IPS-15b (cell line): ENCODE results near the gene GPX5.

Experiments
- H3K27me3 ChIP-seq: one replicate; pipeline ENCODE4 v1.6.1; 2013; ENCODE audit warnings: low read length; ENCODE audit not compliant: control insufficient read depth, insufficient read depth
- H3K36me3 ChIP-seq: one replicate; pipeline ENCODE4 v1.6.1; 2013; ENCODE audit warnings: low read length; ENCODE audit not compliant: control insufficient read depth, insufficient read depth
- H3K4me1 ChIP-seq: one replicate; pipeline ENCODE4 v1.6.1; 2013; ENCODE audit warnings: mild to moderate bottlenecking, low read length; ENCODE audit not compliant: control insufficient read depth, insufficient read depth
- H3K4me3 ChIP-seq: one replicate; pipeline ENCODE4 v1.5.1; 2013; ENCODE audit warnings: low read depth, low read length
- H3K9ac ChIP-seq: one replicate; pipeline ENCODE4 v1.6.1; 2013; ENCODE audit warnings: low read depth, mild to moderate bottlenecking, low read length
- H3K9me3 ChIP-seq: one replicate; pipeline ENCODE4 v1.6.1; 2013; ENCODE audit warnings: mild to moderate bottlenecking, low read length; ENCODE audit not compliant: control insufficient read depth, insufficient read depth

GPX5 gene

GRCh38 chr6:28566527-28567252 lies 41.0 kb downstream of the GPX5 start:
- Histone ChIP-seq H3K4me3 (no peak overlapping the region), H3K9me3 (no peaks in the 10 kb centered on the region), H3K36me3 (no peaks in the 10 kb centered on the region), H3K9ac (no peak overlapping the region), H3K4me1 (no peaks in the 10 kb centered on the region), H3K27me3 (no peaks in the 10 kb centered on the region)

- H3K36me3 ChIP-seq: no peaks in the 10 kb centered on the region
- no peaks in the 10 kb centered on the region for H3K4me1 ChIP-seq
- no peak overlapping the region for H3K9ac ChIP-seq
- no peaks in the 10 kb centered on the region for H3K9me3 ChIP-seq
- no peaks in the 10 kb centered on the region for H3K27me3 ChIP-seq
- no peak overlapping the region for H3K4me3 ChIP-seq
These were observed 41.8 kb downstream of the GPX5 start for GRCh38 chr6:28567506-28567905.

GRCh38 chr6:28568515-28569108 lies 42.9 kb downstream of the GPX5 start:
- Histone ChIP-seq H3K9me3 (no peaks in the 10 kb centered on the region), H3K4me3 (no peak overlapping the region), H3K36me3 (no peaks in the 10 kb centered on the region), H3K27me3 (no peaks in the 10 kb centered on the region), H3K4me1 (no peaks in the 10 kb centered on the region), H3K9ac (no peak overlapping the region)

- Histone ChIP-seq H3K27me3 (no peaks in the 10 kb centered on the region), H3K9me3 (no peaks in the 10 kb centered on the region), H3K4me3 (no peak overlapping the region), H3K36me3 (no peaks in the 10 kb centered on the region), H3K9ac (no peak overlapping the region), H3K4me1 (no peaks in the 10 kb centered on the region)
These were observed 44.1 kb downstream of the GPX5 start for GRCh38 chr6:28569748-28570147.

GRCh38 chr6:28580475-28580874 lies 54.8 kb downstream of the GPX5 start:
- H3K4me1 ChIP-seq: no peaks in the 10 kb centered on the region
- H3K4me3 ChIP-seq: no peak overlapping the region
- H3K27me3 ChIP-seq: no peaks in the 10 kb centered on the region
- no peaks in the 10 kb centered on the region for H3K36me3 ChIP-seq
- H3K9ac ChIP-seq: no peak overlapping the region
- H3K9me3 ChIP-seq: no peaks in the 10 kb centered on the region

- no peak overlapping the region for H3K9ac ChIP-seq
- no peaks in the 10 kb centered on the region for H3K36me3 ChIP-seq
- H3K27me3 ChIP-seq: no peaks in the 10 kb centered on the region
- H3K9me3 ChIP-seq: no peaks in the 10 kb centered on the region
- H3K4me3 ChIP-seq: no peak overlapping the region
- no peaks in the 10 kb centered on the region for H3K4me1 ChIP-seq
These were observed 57.8 kb downstream of the GPX5 start for GRCh38 chr6:28583463-28583862.
